NCI-H2107 treated with DMSO at 0.1 percent for 48 hours (cell line): ENCODE data around the gene SMC5.
"Not testable (repeated sequence)": the region's sequence is repeated elsewhere in the genome, so short reads cannot be mapped to it uniquely, and the experiment has no call there.

Experiments used
- DNase-seq: peaks from one replicate; lab custom pipeline; 2025; ENCODE audit not compliant: unreplicated experiment; lab: John Stamatoyannopoulos, UW

SMC5 gene

DNA sequence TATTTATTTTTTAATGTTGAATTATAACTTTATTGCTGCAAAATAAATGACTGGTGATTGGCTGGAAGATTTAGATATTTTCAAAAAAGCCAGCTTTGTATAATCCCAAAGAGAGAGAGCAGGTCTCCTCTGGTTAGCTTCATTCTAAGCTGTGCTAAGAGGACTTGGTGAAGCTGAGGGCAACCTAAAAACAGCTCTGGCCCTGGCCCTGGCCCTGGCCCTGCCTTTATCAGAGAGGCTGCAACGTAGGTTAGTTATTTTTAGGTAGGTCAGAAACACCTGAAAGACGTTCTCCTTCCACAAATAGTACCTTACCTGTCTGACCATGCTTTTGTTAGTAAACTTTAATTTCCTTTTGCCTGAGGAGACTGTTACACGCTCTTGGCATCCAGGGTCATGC, 97.0 kb downstream of the SMC5 start:
- no peak for DNase-seq

DNA sequence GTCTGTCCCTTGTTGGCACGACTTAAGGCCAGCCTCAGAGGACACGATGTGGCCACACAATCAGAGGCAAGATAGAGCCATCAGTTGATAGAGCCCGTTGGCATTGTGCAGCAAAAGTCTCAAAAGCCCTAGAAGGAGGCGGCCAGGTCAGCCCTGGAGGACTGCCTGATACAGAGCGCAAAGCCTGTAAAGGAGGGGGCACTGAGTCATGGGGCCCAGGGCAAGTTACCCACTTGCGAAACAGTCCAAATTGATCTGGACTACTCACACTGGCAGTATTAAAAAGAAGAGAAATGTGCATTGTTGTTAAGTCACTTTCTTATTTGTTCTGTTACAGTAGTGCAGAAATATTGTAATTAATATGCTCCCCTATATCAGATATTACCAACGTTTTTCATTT, 104.2 kb downstream of the SMC5 start:
- DNase-seq = no peak

- DNase-seq = no peak
These were observed 105.0 kb downstream of the SMC5 start for GRCh38 chr9:70363760-70364159.

- DNase-seq = no peak
These were observed 108.6 kb downstream of the SMC5 start for GRCh38 chr9:70367305-70367930.

DNA sequence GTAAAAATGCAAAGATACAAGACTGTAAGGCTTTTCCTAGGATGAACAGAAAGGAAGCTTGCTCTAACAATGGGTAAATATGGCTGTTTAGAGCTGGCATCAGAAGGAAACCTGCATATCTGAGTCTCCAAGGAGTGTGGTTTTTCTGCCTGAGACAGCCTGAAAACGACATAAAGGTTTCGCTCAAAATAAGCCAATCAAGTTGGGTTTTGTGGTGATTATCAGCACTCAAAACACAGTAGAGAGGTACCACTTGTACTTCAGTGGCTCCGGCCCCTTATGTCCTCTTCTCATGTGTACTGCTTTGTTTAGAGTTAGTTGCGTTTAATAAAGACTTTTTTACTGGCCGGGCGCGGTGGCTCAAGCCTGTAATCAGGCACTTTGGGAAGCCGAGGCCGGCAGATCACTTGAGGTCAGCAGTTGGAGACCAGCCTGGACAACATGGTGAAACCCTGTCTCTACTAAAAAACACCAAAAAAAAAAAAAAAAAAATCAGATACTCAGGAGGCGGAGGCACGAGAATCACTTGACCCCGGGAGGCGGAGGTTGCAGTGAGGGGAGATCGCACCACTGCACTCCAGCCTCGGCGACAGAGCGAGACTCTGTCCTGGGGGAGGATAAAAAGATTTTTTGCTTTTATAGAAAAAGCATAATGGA, 116.3 kb downstream of the SMC5 start:
- no peak for DNase-seq

DNA sequence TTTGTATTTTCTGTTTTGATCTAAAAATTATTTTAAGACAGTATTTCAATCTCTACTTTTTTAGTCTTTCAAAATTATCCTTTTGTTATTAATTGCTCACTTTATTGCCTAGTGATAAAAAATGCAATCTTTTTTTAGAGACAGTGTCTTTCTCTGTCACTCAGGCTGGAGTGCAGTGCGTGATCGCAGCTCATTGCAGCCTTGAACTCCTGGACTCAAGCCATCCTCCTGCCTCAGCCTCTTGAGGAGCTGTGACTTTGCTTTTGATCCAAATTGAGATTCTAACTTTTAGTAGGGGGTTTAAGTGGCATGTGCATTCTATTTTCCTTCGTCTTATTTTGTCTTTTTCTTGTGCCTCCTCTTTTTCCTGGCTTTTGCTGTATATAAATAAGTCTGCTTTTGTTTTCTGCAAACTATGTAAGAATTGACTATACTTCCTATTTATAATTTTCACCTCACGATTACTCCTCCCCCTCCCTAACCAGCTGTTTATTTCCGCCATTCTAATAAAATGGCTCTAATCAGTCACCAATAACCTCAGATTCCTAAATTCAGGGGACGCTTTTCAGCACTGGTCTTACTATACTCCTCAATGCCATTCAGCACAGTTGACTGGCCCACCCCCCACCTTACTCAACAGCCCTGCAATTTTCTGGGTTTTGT, 123.4 kb downstream of the SMC5 start:
- no peak for DNase-seq

DNA sequence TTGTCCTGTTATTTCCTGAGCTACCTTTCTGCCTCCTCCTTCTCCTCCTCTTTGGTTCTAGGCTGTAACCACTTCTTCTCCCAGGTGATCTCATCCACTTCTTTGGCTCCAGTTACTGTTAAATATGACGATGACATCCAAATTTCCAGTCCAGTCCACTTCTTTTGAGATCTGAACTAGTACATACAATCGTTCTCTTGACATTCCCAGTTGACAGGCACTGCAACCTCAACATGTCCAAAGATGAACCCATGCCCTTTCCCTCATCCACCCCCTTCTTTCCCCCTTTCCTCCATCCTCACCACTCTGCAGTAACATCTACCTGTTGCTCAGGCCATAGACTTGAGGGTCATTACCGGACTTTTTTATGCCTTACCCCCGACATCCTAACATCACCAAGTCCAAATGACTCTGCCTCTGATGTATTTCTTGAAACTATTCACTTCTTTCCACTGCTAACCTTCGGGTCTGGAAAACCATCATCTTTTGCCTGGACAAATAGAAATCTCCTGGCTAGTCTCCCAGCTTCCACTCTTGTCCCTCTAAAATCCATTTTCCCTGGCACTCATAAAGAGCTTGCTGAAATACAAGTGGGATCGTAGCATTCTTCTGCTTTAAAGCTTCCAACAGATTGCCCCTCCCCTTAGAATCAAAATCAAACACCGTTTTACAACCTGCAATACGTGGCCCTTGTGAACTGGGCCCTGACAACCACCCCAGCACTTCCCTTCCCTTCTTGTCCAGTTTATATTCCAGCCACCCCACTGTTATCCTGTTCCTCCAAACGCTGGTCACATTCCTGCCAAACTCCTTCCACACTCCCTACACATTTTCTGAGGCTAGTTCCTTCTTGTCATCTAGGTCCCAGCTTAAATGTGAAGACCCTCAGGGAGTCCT, 124.2 kb downstream of the SMC5 start:
- no peak for DNase-seq

DNA sequence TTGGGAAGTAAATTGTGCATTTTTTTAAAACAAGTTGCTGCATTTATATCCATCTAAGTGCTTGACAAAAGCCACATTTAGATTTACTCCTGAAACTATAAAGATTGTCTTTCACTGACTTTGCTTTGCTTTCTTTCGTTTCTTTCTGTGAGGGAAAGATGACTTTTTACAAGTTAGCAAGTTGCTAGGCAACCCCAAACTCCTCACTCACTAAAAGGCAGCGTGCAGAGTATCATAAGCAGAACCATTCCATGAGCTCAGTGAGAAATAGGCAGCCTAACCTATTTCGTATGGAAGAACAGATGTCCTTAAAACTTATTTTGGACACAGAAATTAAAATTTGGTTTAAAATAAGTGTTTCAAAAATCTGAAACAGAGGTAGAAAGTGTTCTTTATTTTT, 126.6 kb downstream of the SMC5 start:
- no peak for DNase-seq

GRCh38 chr9:70387663-70388062, 128.9 kb downstream of the SMC5 start:
- no peak for DNase-seq

DNA sequence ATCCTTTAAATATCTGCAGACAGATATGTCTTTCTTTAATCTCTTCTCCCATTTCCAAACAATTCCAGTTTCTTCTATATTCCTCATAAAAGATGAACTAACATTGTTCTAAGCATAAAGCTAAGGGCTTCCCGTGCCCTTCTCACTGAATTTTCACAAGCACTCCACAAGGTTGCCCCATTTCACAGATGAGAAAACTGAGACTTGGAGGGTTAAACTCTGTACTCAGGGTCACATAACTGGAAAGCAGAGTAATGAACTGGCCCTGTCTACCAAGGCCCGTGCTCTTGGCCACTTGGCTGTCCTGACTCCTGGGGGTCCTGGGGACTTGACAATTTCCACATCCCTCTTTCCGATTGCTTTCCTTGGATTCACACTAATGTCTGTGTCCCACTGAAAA, 130.4 kb downstream of the SMC5 start:
- DNase-seq = no peak

- DNase-seq = no peak
These were observed 131.0 kb downstream of the SMC5 start for GRCh38 chr9:70389621-70390266.

- DNase-seq = no peak
These were observed 132.2 kb downstream of the SMC5 start for GRCh38 chr9:70390933-70391341.

- peak; percentile 32 for DNase-seq
These were observed 133.4 kb downstream of the SMC5 start for GRCh38 chr9:70392189-70392588.

DNA sequence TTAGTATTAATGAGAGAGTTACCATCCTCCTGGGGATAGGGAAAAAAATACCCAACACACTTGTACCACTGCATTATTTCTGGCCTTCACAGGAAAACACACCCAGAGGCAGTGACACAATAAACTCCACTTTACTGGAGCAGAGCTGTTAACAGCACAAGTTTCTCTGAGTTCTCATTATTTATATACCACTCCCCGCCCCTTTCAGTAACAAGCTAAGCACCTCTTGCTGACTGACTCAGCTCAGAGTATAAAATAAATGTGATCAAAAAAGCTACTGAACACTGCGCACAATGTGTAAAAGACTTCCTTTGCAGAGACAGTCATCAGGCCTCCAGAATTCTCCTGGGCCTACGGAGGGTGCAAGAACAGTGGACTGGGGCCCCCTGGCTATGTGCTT, 134.1 kb downstream of the SMC5 start:
- no peak for DNase-seq

GRCh38 chr9:70395652-70396051, 136.9 kb downstream of the SMC5 start:
- DNase-seq = no peak

GRCh38 chr9:70398145-70398556, 139.4 kb downstream of the SMC5 start:
- no peak for DNase-seq

DNA sequence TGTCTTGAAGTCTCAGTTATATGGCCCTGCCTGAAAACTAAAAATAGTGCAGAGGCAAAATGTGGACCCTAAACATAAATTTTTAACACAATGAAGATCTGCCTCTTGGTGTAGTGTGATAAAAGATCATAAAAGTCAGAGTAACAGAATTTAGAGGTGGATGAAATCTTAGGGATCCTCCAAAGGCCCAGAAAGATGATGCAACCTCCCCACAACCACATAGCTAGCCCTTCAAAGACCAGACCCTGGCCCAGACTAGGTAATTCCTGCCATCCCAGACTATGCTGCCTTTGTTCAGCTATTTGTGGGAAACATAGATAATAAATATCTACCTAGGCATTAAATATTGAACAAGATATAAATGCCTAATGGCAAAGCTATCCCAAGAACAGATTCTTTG, 140.4 kb downstream of the SMC5 start:
- no peak for DNase-seq

GRCh38 chr9:70400107-70400892, 141.5 kb downstream of the SMC5 start:
- DNase-seq = no peak

- DNase-seq = not testable (repeated sequence)
These were observed 142.5 kb downstream of the SMC5 start for GRCh38 chr9:70401241-70401640.

GRCh38 chr9:70402213-70402612, 143.4 kb downstream of the SMC5 start:
- DNase-seq = no peak
